Transverse colon (tissue), 4 donors: ENCODE measurements around the gene SIRPB2.

Source experiments
- POLR2A ChIP-seq: fragments of 450-650 bp; IDR thresholded peaks from one replicate; pipeline ENCODE4 v1.6.1; 2016; ENCODE audit warnings: antibody characterized with exemption, mild to moderate bottlenecking, moderate library complexity
- POLR2AphosphoS5 ChIP-seq, 3 donors: sonication (generic); formaldehyde crosslinking; IDR thresholded peaks; one replicate each; pipeline ENCODE4 v1.6.1; 2016; ENCODE audit warnings: antibody characterized with exemption in 3 of 3
- TF ChIP-seq, protein P1 (sequence below), 5 experiments: fragments of 200-600 bp in 3 of 5; fragments of 450-650 bp in 2 of 5; sonication (generic) in 3 of 5; IDR thresholded peaks; 1 replicate in 2 of 5; 2 replicates in 3 of 5; pipeline ENCODE4 v1.5.1; 2016 to 2017; ENCODE audit warnings: antibody characterized with exemption in 5 of 5, inconsistent platforms in 3 of 5, mild to moderate bottlenecking in 2 of 5, moderate library complexity in 1 of 5

DNA sequence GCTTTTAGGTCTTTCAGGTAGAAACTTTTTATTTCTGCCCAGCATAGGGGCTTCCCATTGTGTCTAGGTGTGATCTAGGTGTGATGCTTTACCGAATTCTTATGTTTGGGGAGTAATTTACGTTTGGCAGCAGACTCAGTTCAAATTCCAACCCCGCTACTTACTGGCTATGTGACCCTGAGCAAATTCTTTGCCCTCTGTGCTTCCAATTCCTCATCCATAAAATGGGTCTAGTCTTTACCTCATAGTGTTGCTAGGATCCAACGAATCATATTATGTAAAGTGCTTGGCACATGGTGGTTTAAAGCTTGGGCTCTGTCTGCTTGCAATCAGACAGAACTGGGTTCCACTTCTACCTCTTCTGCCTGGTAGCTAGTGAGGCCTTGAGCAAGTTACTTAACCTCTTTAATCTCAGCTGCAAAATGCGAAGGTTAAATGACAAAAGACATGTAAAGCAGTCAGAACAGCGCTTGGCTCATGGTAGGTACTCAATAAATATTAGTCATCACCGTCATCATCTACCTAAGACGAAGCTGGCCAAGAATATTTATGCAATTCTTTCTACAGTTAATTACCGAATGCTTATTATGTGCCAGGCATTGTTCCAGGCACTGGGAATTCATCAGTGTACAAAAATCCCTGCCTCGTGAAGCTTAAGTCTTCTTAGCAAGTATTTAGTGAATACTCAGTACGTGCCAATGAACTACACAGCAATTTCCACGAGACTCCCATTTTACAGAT is 25.6 kb downstream of the SIRPB2 start:
- TF ChIP-seq POLR2A (no peak), POLR2AphosphoS5 (IDR thresholded peaks at IDR 0.05) (no peak)
- TF ChIP-seq, protein P1, sequence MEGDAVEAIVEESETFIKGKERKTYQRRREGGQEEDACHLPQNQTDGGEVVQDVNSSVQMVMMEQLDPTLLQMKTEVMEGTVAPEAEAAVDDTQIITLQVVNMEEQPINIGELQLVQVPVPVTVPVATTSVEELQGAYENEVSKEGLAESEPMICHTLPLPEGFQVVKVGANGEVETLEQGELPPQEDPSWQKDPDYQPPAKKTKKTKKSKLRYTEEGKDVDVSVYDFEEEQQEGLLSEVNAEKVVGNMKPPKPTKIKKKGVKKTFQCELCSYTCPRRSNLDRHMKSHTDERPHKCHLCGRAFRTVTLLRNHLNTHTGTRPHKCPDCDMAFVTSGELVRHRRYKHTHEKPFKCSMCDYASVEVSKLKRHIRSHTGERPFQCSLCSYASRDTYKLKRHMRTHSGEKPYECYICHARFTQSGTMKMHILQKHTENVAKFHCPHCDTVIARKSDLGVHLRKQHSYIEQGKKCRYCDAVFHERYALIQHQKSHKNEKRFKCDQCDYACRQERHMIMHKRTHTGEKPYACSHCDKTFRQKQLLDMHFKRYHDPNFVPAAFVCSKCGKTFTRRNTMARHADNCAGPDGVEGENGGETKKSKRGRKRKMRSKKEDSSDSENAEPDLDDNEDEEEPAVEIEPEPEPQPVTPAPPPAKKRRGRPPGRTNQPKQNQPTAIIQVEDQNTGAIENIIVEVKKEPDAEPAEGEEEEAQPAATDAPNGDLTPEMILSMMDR (IDR thresholded peaks at IDR 0.05): no peak
